GM12864 (cell line): ENCODE measurements around the gene MSI2.

Experiments
- DNase-seq: peaks from one replicate; pipeline ENCODE4 v3.0.0-alpha.2; 2011; ENCODE audit warnings: low read depth
- H3K4me3 ChIP-seq: 2 replicates; pipeline ENCODE4 v1.5.1; 2011; ENCODE audit warnings: mild to moderate bottlenecking, low read depth, low read length, control low read depth
- TF ChIP-seq, protein P1 (sequence below): IDR thresholded peaks from 2 replicates; pipeline ENCODE4 v1.5.1; 2011; ENCODE audit warnings: low read depth, mild to moderate bottlenecking, moderate library complexity, low read length, control low read depth, inconsistent platforms; ENCODE audit errors: missing control alignments

Gene MSI2

DNA sequence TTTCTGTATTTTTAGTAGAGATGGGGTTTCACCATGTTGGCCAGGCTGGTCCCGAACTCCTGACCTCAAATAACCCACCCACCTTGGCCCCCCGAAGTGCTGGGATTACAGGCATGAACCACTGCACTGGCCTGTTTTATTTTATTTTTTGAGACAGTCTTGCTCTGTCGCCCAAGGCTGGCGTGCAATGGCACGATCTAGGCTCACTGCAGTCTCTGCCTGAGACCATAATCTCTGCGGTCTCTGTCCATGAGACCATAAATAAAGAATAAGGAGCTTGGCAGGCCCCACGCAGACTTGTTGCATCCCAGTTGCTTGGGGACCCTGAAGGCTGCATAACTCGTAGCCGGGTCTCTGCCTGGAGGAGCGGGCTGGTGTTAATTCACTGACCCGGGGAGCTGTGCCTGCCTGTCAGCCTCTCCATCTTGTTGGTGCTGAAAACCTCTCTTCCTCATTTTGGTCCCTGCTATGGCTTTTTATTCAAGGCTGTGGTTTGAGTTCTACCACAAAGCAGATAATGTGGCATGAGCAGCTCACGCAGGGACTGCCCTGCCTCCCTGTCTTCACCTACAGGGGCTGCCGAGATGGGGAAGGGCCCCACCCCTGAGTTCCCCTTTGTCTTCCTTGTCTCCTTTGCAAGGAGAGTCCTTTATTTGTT, 82.1 kb downstream of the MSI2 start:
- TF ChIP-seq, protein P1, sequence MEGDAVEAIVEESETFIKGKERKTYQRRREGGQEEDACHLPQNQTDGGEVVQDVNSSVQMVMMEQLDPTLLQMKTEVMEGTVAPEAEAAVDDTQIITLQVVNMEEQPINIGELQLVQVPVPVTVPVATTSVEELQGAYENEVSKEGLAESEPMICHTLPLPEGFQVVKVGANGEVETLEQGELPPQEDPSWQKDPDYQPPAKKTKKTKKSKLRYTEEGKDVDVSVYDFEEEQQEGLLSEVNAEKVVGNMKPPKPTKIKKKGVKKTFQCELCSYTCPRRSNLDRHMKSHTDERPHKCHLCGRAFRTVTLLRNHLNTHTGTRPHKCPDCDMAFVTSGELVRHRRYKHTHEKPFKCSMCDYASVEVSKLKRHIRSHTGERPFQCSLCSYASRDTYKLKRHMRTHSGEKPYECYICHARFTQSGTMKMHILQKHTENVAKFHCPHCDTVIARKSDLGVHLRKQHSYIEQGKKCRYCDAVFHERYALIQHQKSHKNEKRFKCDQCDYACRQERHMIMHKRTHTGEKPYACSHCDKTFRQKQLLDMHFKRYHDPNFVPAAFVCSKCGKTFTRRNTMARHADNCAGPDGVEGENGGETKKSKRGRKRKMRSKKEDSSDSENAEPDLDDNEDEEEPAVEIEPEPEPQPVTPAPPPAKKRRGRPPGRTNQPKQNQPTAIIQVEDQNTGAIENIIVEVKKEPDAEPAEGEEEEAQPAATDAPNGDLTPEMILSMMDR: no peak
- no peak for DNase-seq
- H3K4me3 ChIP-seq: no peak overlapping the region

DNA sequence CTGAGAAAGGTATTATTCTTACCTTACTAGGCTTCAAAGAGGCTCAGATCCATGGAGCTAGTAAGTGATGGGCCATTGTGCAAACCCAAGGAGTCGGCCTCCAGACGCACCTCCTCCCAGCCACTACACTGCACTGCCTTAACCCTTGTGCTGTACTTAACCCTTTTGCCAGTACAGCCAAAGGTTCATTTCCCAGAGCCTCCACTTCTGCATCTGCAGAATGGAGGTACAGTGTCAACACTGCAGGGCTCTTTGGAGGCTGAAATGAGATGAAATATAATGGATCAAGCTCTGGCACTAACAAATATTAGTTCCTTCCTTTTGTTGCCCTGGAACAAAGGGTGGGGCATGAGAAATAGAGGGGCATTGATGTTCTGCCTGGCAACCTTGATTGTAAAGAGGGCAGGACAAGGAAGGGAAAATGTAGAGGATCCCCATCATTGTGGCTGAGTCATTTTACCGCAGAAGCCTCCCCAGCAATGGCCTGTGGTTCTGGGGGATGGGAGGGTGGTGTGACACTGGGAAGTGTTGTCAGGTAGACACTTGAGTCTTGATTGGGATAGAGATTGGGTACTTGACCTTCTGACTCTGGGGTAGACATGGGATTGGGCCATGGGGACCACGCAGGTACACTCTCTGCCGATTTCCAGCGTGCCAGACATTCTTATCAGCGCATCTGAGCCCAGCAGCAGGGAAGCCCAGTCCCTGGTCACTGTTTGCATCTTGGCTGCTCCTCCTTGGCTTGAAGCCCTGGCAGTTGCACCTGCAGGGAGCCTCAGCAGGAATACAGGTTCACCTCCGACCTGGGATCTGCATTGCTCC, 84.0 kb downstream of the MSI2 start:
- TF ChIP-seq, protein P1: no peak
- DNase-seq: no peak
- no peak overlapping the region for H3K4me3 ChIP-seq

DNA sequence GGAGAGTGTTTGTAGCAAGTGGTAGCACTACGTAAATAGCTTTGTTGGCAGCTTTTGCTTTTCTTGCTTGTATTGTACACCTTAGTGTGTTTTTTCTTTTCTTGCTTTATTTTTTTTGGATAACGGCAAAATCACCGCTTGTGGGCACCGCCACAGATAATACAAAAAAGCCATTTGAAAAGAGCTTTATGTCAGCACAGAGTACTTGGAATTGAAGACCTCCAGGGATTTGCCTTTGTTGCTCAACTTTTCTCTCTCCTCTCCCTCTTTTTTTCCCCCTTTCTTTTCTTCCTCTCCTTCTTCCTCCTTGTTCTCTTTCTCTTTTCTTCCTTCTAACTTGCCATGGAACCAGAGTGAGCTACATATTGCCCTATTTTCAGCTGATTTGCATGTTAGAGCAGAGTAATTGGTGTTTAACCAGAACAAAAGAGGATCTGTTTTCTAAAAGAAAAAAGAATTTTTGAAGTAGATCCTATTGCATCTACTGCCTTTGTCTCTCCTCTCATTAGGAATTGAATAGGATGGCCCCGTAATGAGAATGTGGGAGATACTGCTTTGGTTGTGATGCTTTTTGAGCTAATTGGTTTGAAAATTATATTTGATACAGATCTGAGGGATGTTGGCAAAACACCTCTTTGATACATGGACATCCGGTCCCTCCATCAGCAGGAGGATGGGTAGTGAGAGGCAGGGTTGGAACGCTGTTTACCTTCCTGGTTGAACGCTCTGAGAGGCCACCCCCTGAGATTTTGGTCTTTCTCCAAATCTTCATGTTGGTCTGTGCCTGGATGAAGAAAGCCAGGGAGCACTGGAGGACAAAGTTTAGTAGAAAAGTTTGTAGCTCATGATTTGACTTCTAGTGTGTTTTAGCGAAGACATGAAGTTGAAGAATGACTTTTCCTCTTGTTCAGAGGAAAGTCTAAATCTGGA, 85.6 kb downstream of the MSI2 start:
- no peak for DNase-seq
- H3K4me3 ChIP-seq: no peak overlapping the region
- TF ChIP-seq, protein P1: no peak

DNA sequence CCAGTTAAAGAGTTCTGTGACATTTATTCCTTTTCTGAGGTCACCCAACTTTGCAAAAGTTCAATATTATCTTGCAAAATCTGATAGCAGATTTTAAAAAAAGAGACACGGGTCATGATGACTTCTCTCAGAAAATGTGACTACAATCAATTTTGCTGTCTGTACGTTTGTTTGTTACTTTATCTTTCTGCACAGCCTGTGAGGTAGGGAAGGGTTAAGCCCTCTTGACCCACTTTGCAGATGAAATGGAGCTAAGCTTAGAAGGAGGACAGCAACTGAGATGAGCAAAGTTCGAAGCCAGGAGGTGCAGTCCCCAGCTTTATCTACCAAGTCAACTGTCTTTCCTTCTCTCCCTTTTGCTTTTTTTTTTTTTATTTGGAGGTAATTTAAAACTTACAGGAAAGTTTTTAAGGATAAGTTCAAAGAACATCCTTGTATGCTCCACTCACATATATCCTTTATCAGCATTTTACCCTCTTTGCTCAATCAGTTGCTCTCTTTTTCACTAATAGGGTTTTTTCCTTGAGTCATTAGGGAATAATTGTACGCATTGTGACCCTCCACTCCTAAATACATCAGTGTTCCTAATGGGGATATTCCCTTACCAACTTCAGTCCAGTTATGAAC, 86.8 kb downstream of the MSI2 start:
- H3K4me3 ChIP-seq: no peak overlapping the region

DNA sequence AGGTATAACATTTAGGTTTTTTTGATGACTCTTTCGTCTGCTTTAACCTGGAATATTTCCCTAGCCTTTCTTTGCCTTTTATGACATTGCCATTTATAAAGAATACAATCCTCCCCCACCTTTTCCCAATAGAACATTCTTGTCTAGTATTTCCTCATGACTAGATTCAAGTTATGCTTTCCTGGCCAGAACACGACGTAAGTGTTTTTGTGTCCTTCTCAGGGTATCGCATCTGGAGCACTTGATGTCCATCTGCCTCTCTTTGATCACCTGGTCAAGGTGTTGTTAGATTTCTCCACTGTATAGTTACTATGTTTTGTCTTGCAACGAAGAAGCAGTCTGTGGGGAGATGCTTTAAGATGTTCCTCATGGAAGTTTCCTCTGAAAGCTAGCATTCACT, 87.4 kb downstream of the MSI2 start:
- DNase-seq: no peak
- TF ChIP-seq, protein P1: no peak
- H3K4me3 ChIP-seq: no peak overlapping the region

More for the DNA sequence above, 86.8 kb downstream of the MSI2 start:
- TF ChIP-seq, protein P1: no peak
- no peak for DNase-seq

DNA sequence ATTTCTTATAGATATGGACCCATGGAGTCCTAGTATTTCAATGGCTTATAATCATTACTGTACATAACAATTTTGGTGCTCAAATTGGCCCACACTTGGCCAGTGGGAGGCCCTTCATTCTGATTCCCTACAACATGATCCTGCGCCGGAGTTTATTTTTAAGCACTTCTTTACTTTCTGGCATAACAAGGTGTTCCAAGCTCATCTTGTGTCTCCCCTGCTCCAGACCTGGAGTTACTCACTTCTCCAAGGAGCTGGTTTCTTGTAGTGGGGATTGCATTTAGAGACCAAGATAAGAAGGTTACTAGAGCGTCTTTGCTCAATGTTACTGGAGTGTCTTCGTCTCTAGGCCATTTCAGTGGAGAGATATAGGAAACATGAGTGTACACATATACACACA, 87.9 kb downstream of the MSI2 start:
- TF ChIP-seq, protein P1: no peak
- H3K4me3 ChIP-seq: no peak overlapping the region
- no peak for DNase-seq
